GM18520 (cell line): ENCODE data around the gene GARIN5A.
"Not testable (repeated sequence)": the region's sequence is repeated elsewhere in the genome, so short reads cannot be mapped to it uniquely, and the experiment has no call there.

Source experiments
- ATAC-seq: cut with Tn5 transposase; IDR thresholded peaks from one replicate; pipeline ENCODE4 v1.9.1; 2021; ENCODE audit not compliant: unreplicated experiment

The GARIN5A gene

GRCh38 chr19:50465986-50466705 is 10.5 kb downstream of the GARIN5A start:
- no peak for ATAC-seq

- no peak for ATAC-seq
These were observed 11.6 kb downstream of the GARIN5A start for GRCh38 chr19:50465000-50465399.

GRCh38 chr19:50464348-50464747 is 12.3 kb downstream of the GARIN5A start:
- no peak for ATAC-seq

GRCh38 chr19:50462970-50463369 is 13.7 kb downstream of the GARIN5A start:
- no peak for ATAC-seq

GRCh38 chr19:50461066-50461875 is 15.4 kb downstream of the GARIN5A start:
- no peak for ATAC-seq

GRCh38 chr19:50460161-50460765 is 16.4 kb downstream of the GARIN5A start:
- no peak for ATAC-seq

GRCh38 chr19:50459638-50460037 is 17.0 kb downstream of the GARIN5A start:
- ATAC-seq, result no peak

GRCh38 chr19:50459067-50459456 is 17.6 kb downstream of the GARIN5A start:
- no peak for ATAC-seq

GRCh38 chr19:50458396-50459066 is 18.1 kb downstream of the GARIN5A start:
- no peak for ATAC-seq

GRCh38 chr19:50457300-50457699 is 19.3 kb downstream of the GARIN5A start:
- ATAC-seq, result no peak

- no peak for ATAC-seq
These were observed 20.7 kb downstream of the GARIN5A start for GRCh38 chr19:50455992-50456391.

GRCh38 chr19:50453243-50453642 is 23.4 kb downstream of the GARIN5A start:
- ATAC-seq, result no peak

- no peak for ATAC-seq
These were observed 25.5 kb downstream of the GARIN5A start for GRCh38 chr19:50451223-50451534.

- ATAC-seq, result no peak
These were observed 26.1 kb downstream of the GARIN5A start for GRCh38 chr19:50450369-50451222.

- ATAC-seq, result no peak
These were observed 27.3 kb downstream of the GARIN5A start for GRCh38 chr19:50449236-50449899.

GRCh38 chr19:50447750-50448149 is 28.9 kb downstream of the GARIN5A start:
- ATAC-seq, result no peak

- ATAC-seq, result no peak
These were observed 29.6 kb downstream of the GARIN5A start for GRCh38 chr19:50447053-50447452.

GRCh38 chr19:50444059-50444458 is 32.6 kb downstream of the GARIN5A start:
- no peak for ATAC-seq

- not testable (repeated sequence) for ATAC-seq
These were observed 37.5 kb downstream of the GARIN5A start for GRCh38 chr19:50439130-50439529.

GRCh38 chr19:50437862-50438449 is 38.7 kb downstream of the GARIN5A start:
- ATAC-seq, result no peak
